GM20000 (cell line): ENCODE measurements around the gene KCTD3.

Experiments
- DNase-seq: peaks from one replicate; pipeline ENCODE4 v3.0.0; 2012; ENCODE audit warnings: low spot score
- CTCF ChIP-seq: IDR thresholded peaks from 2 replicates; pipeline ENCODE4 v1.5.1; 2012; ENCODE audit warnings: mild to moderate bottlenecking, control low read depth; ENCODE audit errors: extremely low read depth, missing control alignments

KCTD3 gene

GRCh38 chr1:215617979-215618378, 50.9 kb downstream of the KCTD3 start:
- DNase-seq: no peak
- no peak for TF ChIP-seq CTCF

- no peak for TF ChIP-seq CTCF
- DNase-seq: no peak
Measured at GRCh38 chr1:215623162-215623561, 56.1 kb downstream of the KCTD3 start.

GRCh38 chr1:215625949-215626348, 58.8 kb downstream of the KCTD3 start:
- DNase-seq: no peak
- TF ChIP-seq CTCF: no peak

GRCh38 chr1:215631040-215631439, 63.9 kb downstream of the KCTD3 start:
- no peak for TF ChIP-seq CTCF
- no peak for DNase-seq

- TF ChIP-seq CTCF: no peak
- DNase-seq: no peak
Measured at GRCh38 chr1:215631489-215631888, 64.4 kb downstream of the KCTD3 start.

- DNase-seq: no peak
- TF ChIP-seq CTCF: no peak
Measured at GRCh38 chr1:215635827-215636226, 68.7 kb downstream of the KCTD3 start.

- no peak for TF ChIP-seq CTCF
- DNase-seq: no peak
Measured at GRCh38 chr1:215636258-215636965, 69.3 kb downstream of the KCTD3 start.
